HG02870 (cell line): ENCODE results near the gene RAB13.

Experiments used
- ATAC-seq: cut with Tn5 transposase; IDR thresholded peaks from one replicate; pipeline ENCODE4 v1.9.1; 2021; ENCODE audit warnings: mild to moderate bottlenecking, moderate library complexity; ENCODE audit not compliant: unreplicated experiment

The RAB13 gene

GRCh38 chr1:153934746-153935145, 51.4 kb downstream of the RAB13 start:
- ATAC-seq = no peak

GRCh38 chr1:153933955-153934354, 52.2 kb downstream of the RAB13 start:
- no peak for ATAC-seq

DNA sequence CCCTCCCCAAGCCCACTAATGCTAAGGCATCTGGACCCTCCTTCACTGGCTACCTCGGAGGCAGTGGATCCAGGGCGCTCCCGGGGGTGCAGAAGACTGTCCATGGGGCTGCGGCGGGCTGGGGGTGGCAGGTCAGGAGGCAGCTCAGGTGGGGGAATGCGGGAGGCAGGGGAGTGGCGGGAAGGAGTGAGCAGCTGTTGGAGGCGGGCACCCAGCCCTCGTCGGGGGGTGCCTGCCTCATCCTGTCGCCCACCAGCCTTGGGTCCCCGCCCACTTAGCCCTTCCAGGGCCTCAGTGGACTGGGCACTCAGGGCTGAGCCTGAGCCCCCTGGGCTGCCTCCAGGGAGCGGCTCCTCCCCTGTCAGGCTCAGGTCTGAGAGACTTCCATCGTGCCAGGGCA, 52.7 kb downstream of the RAB13 start:
- no peak for ATAC-seq

GRCh38 chr1:153932156-153933131, 53.7 kb downstream of the RAB13 start:
- no peak for ATAC-seq
